Measurements from ENCODE around the gene ZDHHC1. TPM values are rescaled to one million over a fixed set of nuclear protein-coding genes. Genes with fewer than 3 reads are reported as not detected.

Gene ZDHHC1
- total and polyA plus RNA-seq, 2 of the 13 experiments (the other 11 are each of a cell fraction or from before 2014, with no cell fraction given), result 0.51 to 1.1 TPM

GRCh38 chr16:67345401-67345800 is 70.9 kb downstream of the ZDHHC1 start (continued):
- TF ChIP-seq NFAT5 (CRISPR knock-in tag; IDR thresholded peaks at IDR 0.05), result no peak
- no peak for TF ChIP-seq ZNF232 (CRISPR knock-in tag; IDR thresholded peaks at IDR 0.05; ENCODE audit: borderline replicate concordance)
- TF ChIP-seq FOXP1 (IDR thresholded peaks at IDR 0.05), result no peak
- TF ChIP-seq FOXP1 (CRISPR knock-in tag; IDR thresholded peaks at IDR 0.05), result no peak
- no peak for TF ChIP-seq ZBTB25 (CRISPR knock-in tag; IDR thresholded peaks at IDR 0.05)
- no peak for TF ChIP-seq POLR2AphosphoS5 (IDR thresholded peaks at IDR 0.05; ENCODE audit: low read depth, low read length)
- TF ChIP-seq ZNF510 (CRISPR knock-in tag; IDR thresholded peaks at IDR 0.05; ENCODE audit: low read depth), result no peak
- no peak for TF ChIP-seq POLR2G (IDR thresholded peaks at IDR 0.05; ENCODE audit: low read depth, low read length)

Small RNAs within 50 kb of the gene (small RNA-seq; reads per million reads assigned to genes)
- gene RNU1-123P (ENCODE audit: insufficient read depth in 2 of 3, insufficient read length in 3 of 3, low read depth in 2 of 3, low replicate concordance in 1 of 3), result 0 reads per million in 3 experiments

Other genes with a start within 250 kb of the ZDHHC1 start
- gene NOL3, start 245.9 kb downstream of the ZDHHC1 start, total RNA-seq (2016; rRNA removed; fragmentation: Illumina TruSeq; extraction: Trizol), result 3.1 and 5.7 TPM in 2 replicates
- gene NOL3, start 245.9 kb downstream of the ZDHHC1 start, polyA plus RNA-seq (2011; rRNA removed), result 20.5 and 23.3 TPM in 2 replicates
- 4.4 and 11.2 TPM in 2 replicates for gene MATCAP1, start 232.5 kb downstream of the ZDHHC1 start, total RNA-seq (2016; rRNA removed; fragmentation: Illumina TruSeq; extraction: Trizol)
- gene MATCAP1, start 232.5 kb downstream of the ZDHHC1 start, polyA plus RNA-seq (2011; rRNA removed), result 24.5 and 27.2 TPM in 2 replicates
- gene EXOC3L1, start 226.3 kb downstream of the ZDHHC1 start, total RNA-seq (2016; rRNA removed; fragmentation: Illumina TruSeq; extraction: Trizol), result not detected in 2 replicates
- gene EXOC3L1, start 226.3 kb downstream of the ZDHHC1 start, polyA plus RNA-seq (2011; rRNA removed), result 0.10 and 0.12 TPM in 2 replicates
- gene E2F4, start 224.3 kb downstream of the ZDHHC1 start, total RNA-seq (2016; rRNA removed; fragmentation: Illumina TruSeq; extraction: Trizol), result 73.7 and 84.8 TPM in 2 replicates
- gene E2F4, start 224.3 kb downstream of the ZDHHC1 start, polyA plus RNA-seq (2011; rRNA removed), result 91.2 and 106 TPM in 2 replicates
- 0.58 and 2.6 TPM in 2 replicates for gene ELMO3, start 217.3 kb downstream of the ZDHHC1 start, total RNA-seq (2016; rRNA removed; fragmentation: Illumina TruSeq; extraction: Trizol)
- gene ELMO3, start 217.3 kb downstream of the ZDHHC1 start, polyA plus RNA-seq (2011; rRNA removed), result 4.0 and 5.7 TPM in 2 replicates
- 50.6 and 72.9 TPM in 2 replicates for gene TMEM208, start 189.3 kb downstream of the ZDHHC1 start, total RNA-seq (2016; rRNA removed; fragmentation: Illumina TruSeq; extraction: Trizol)
- gene TMEM208, start 189.3 kb downstream of the ZDHHC1 start, polyA plus RNA-seq (2011; rRNA removed), result 58.8 and 66.9 TPM in 2 replicates
- gene FHOD1, start 169.0 kb downstream of the ZDHHC1 start, total RNA-seq (2016; rRNA removed; fragmentation: Illumina TruSeq; extraction: Trizol), result 10.9 and 20.8 TPM in 2 replicates
- 15.0 and 20.0 TPM in 2 replicates for gene FHOD1, start 169.0 kb downstream of the ZDHHC1 start, polyA plus RNA-seq (2011; rRNA removed)
- 0.15 and 0.58 TPM in 2 replicates for gene SLC9A5, start 167.5 kb downstream of the ZDHHC1 start, total RNA-seq (2016; rRNA removed; fragmentation: Illumina TruSeq; extraction: Trizol)
- gene SLC9A5, start 167.5 kb downstream of the ZDHHC1 start, polyA plus RNA-seq (2011; rRNA removed), result 1.4 and 1.5 TPM in 2 replicates
- gene PLEKHG4, start 136.9 kb downstream of the ZDHHC1 start, total RNA-seq (2016; rRNA removed; fragmentation: Illumina TruSeq; extraction: Trizol), result 9.0 and 13.6 TPM in 2 replicates
- 7.1 and 13.6 TPM in 2 replicates for gene PLEKHG4, start 136.9 kb downstream of the ZDHHC1 start, polyA plus RNA-seq (2011; rRNA removed)
- not detected in 2 replicates for gene KCTD19, start 89.7 kb downstream of the ZDHHC1 start, total RNA-seq (2016; rRNA removed; fragmentation: Illumina TruSeq; extraction: Trizol)
- 0.16 TPM in 1 of 2 replicates, not detected in the other for gene KCTD19, start 89.7 kb downstream of the ZDHHC1 start, polyA plus RNA-seq (2011; rRNA removed)
- gene LRRC36, start 89.7 kb downstream of the ZDHHC1 start, total RNA-seq (2016; rRNA removed; fragmentation: Illumina TruSeq; extraction: Trizol), result 0.13 and 0.15 TPM in 2 replicates
- 0.12 and 0.16 TPM in 2 replicates for gene LRRC36, start 89.7 kb downstream of the ZDHHC1 start, polyA plus RNA-seq (2011; rRNA removed)
- 0.20 and 0.44 TPM in 2 replicates for gene TPPP3, start 23.0 kb downstream of the ZDHHC1 start, total RNA-seq (2016; rRNA removed; fragmentation: Illumina TruSeq; extraction: Trizol)
- 0.16 TPM in 1 of 2 replicates, not detected in the other for gene TPPP3, start 23.0 kb downstream of the ZDHHC1 start, polyA plus RNA-seq (2011; rRNA removed)
- 6.7 and 13.6 TPM in 2 replicates for gene HSD11B2, start 14.6 kb upstream of the ZDHHC1 start, total RNA-seq (2016; rRNA removed; fragmentation: Illumina TruSeq; extraction: Trizol)
- gene HSD11B2, start 14.6 kb upstream of the ZDHHC1 start, polyA plus RNA-seq (2011; rRNA removed), result 8.9 and 11.9 TPM in 2 replicates
- 49.5 and 51.1 TPM in 2 replicates for gene ATP6V0D1, start 64.7 kb upstream of the ZDHHC1 start, total RNA-seq (2016; rRNA removed; fragmentation: Illumina TruSeq; extraction: Trizol)
- gene ATP6V0D1, start 64.7 kb upstream of the ZDHHC1 start, polyA plus RNA-seq (2011; rRNA removed), result 54.2 and 61.3 TPM in 2 replicates
- not detected in 2 replicates for gene AGRP, start 67.1 kb upstream of the ZDHHC1 start, total RNA-seq (2016; rRNA removed; fragmentation: Illumina TruSeq; extraction: Trizol)
- not detected in 2 replicates for gene AGRP, start 67.1 kb upstream of the ZDHHC1 start, polyA plus RNA-seq (2011; rRNA removed)
- gene RIPOR1, start 112.4 kb upstream of the ZDHHC1 start, total RNA-seq (2016; rRNA removed; fragmentation: Illumina TruSeq; extraction: Trizol), result 4.6 and 11.2 TPM in 2 replicates
- 5.7 and 8.1 TPM in 2 replicates for gene RIPOR1, start 112.4 kb upstream of the ZDHHC1 start, polyA plus RNA-seq (2011; rRNA removed)
- gene CTCF, start 146.0 kb upstream of the ZDHHC1 start, total RNA-seq (2016; rRNA removed; fragmentation: Illumina TruSeq; extraction: Trizol), result 37.5 and 59.3 TPM in 2 replicates
- gene CTCF, start 146.0 kb upstream of the ZDHHC1 start, polyA plus RNA-seq (2011; rRNA removed), result 19.5 and 20.8 TPM in 2 replicates
- gene CARMIL2, start 228.7 kb upstream of the ZDHHC1 start, total RNA-seq (2016; rRNA removed; fragmentation: Illumina TruSeq; extraction: Trizol), result 0.91 and 1.3 TPM in 2 replicates
- 2.7 and 3.9 TPM in 2 replicates for gene CARMIL2, start 228.7 kb upstream of the ZDHHC1 start, polyA plus RNA-seq (2011; rRNA removed)
- gene ACD, start 243.8 kb upstream of the ZDHHC1 start, total RNA-seq (2016; rRNA removed; fragmentation: Illumina TruSeq; extraction: Trizol), result 26.1 and 32.6 TPM in 2 replicates
- gene ACD, start 243.8 kb upstream of the ZDHHC1 start, polyA plus RNA-seq (2011; rRNA removed), result 37.1 and 38.3 TPM in 2 replicates
- 3.0 and 4.3 TPM in 2 replicates for gene PARD6A, start 244.5 kb upstream of the ZDHHC1 start, total RNA-seq (2016; rRNA removed; fragmentation: Illumina TruSeq; extraction: Trizol)
- gene PARD6A, start 244.5 kb upstream of the ZDHHC1 start, polyA plus RNA-seq (2011; rRNA removed), result 3.5 and 3.6 TPM in 2 replicates

Measured in HepG2 (cell line).